Activated naive CD8-positive, alpha-beta T cell treated with anti-CD3 and anti-CD28 coated beads, Interleukin-2, amount 10 ng/mL, durations not matched to agents 7 days and 5 days (primary cell): ENCODE data around the gene DNAH2. TPM values are rescaled to one million over a fixed set of nuclear protein-coding genes. Genes with fewer than 3 reads are reported as not detected.

Experiments used
- ATAC-seq: fragments of 150-1000 bp; cut with Tn5 transposase; one replicate; pipeline ENCODE4 v1.10.0; 2021; ENCODE audit warnings: low read depth, moderate library complexity
- POLR2A ChIA-PET: fragments of 350-600 bp; sonication (Branson Sonifier 250); formaldehyde crosslinking; loops from one replicate; lab custom pipeline; 2021; ENCODE audit warnings: antibody characterized with exemption; lab: Charles Lee
- DNase-seq: peaks from one replicate; pipeline ENCODE4 v3.0.0; 2021
- H3K27ac Mint-ChIP-seq: one replicate; pipeline ENCODE4 v1.8.0; 2022; ENCODE audit warnings: mild to moderate bottlenecking, mixed read lengths
- H3K27me3 Mint-ChIP-seq: one replicate; pipeline ENCODE4 v1.8.0; 2022; ENCODE audit warnings: mild to moderate bottlenecking, moderate library complexity, mixed read lengths
- H3K36me3 Mint-ChIP-seq: one replicate; pipeline ENCODE4 v1.8.0; 2021; ENCODE audit warnings: mild to moderate bottlenecking, mixed read lengths
- H3K4me1 Mint-ChIP-seq: one replicate; pipeline ENCODE4 v1.8.0; 2021; ENCODE audit warnings: mixed read lengths
- H3K4me3 Mint-ChIP-seq: one replicate; pipeline ENCODE4 v1.8.0; 2022; ENCODE audit warnings: mild to moderate bottlenecking, moderate library complexity, mixed read lengths
- H3K9me3 Mint-ChIP-seq: one replicate; pipeline ENCODE4 v1.8.0; 2021; ENCODE audit warnings: mixed read lengths
- total RNA-seq, 2 experiments: library from RNA; stranded (reverse); gene quantifications; one replicate each; pipeline ENCODE4 v1.2.3, GENCODE V29; 2021

Gene DNAH2
- total RNA-seq, 2 experiments from 2014 or later: not detected

DNA sequence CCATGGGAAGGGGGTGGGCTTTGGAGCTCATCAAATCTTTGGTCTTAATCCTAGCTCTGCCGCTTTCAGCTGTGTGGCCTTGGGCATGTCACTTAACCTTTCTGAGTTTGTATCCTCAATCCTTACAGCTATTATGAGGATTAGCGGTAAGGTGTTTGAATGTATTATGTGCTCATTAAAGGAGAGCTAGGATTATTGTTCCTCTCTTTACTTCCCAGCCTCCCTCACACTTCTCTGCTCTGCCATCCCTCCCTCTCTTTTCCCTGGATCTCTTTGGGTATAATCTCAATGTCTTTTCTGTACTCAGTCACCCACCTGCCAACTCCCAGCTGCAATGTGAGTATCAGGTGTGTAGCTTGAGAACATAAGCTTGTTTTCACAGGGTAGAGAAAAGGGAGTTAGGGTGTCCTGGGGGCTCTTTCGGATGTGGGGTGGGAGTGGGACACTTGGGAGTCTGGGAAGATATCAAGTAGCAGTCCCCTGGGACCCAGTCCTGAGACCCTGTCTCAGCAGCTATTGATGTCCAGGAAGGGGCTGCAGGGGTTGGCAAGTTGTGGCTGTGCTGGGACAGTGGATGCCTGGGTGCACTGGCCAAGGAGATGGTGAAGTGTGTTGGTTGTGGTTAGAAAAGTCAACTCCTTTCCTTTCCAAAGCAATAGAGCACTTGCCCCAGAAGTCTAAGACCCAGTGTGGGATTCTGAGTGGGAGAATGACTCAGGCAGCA, 10.8 kb upstream of the DNAH2 start:
- Mint-ChIP-seq H3K9me3 (no peaks in the 10 kb centered on the region), H3K4me3 (no peak overlapping the region), H3K4me1 (peaks cover 22% of the 10 kb centered on the region), H3K27ac (no peak overlapping the region), H3K36me3 (peaks cover 7% of the 10 kb centered on the region), H3K27me3 (peaks cover 42% of the 10 kb centered on the region)
- DNase-seq: no peak
- POLR2A ChIA-PET: interaction anchor here (1.1 to 1.2 kb wide), 2 partner anchors 18 to 79 kb away, joined by 3 to 4 read pairs; partner anchors contain the start of genes SAT2 and WRAP53
- no peak for ATAC-seq

- DNase-seq (no peak), ATAC-seq (no peak)
- POLR2A ChIA-PET: interaction anchor here (1.9 kb wide), 1 partner anchor 20 kb away, joined by 4 read pairs; the partner anchor contains the start of genes TP53 and WRAP53
- Mint-ChIP-seq H3K4me3 (no peak overlapping the region), H3K4me1 (peaks cover 24% of the 10 kb centered on the region), H3K36me3 (peaks cover 2% of the 10 kb centered on the region), H3K27ac (no peak overlapping the region), H3K9me3 (no peaks in the 10 kb centered on the region), H3K27me3 (peaks cover 44% of the 10 kb centered on the region)
These were observed 10.1 kb upstream of the DNAH2 start for GRCh38 chr17:7707446-7707845.

DNA sequence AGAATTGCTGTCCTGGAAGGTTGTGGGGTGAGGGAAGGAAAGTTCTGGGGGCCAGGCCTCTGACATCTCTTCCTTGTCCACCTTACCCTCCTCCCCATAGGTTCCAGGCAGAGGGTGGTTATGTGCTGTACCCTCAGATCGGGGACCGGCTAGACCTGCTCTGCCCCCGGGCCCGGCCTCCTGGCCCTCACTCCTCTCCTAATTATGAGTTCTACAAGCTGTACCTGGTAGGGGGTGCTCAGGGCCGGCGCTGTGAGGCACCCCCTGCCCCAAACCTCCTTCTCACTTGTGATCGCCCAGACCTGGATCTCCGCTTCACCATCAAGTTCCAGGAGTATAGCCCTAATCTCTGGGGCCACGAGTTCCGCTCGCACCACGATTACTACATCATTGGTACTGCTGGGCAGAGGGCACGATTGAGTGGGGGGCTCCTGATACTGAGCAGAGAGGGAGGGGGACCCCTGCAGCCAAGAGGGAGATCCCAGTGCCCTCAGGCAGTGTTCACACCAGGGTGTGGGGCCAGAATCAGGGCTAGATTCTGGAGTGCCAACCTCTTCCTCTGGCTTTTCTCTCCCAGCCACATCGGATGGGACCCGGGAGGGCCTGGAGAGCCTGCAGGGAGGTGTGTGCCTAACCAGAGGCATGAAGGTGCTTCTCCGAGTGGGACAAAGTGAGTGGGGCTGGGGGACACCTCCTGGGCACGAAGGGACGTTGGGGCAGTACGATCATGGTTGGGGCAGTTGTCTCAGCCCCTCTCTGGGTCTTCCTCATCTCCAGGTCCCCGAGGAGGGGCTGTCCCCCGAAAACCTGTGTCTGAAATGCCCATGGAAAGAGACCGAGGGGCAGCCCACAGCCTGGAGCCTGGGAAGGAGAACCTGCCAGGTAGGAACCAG, 9.4 kb upstream of the DNAH2 start:
- no peak overlapping the region for H3K4me3 Mint-ChIP-seq
- POLR2A ChIA-PET: interaction anchor here (1.9 kb wide), 1 partner anchor 21 kb away, joined by 4 read pairs; the partner anchor contains the start of genes TP53 and WRAP53
- peaks cover 26% of the 10 kb centered on the region for H3K4me1 Mint-ChIP-seq
- H3K36me3 Mint-ChIP-seq: no peaks in the 10 kb centered on the region
- H3K27ac Mint-ChIP-seq: no peak overlapping the region
- no peaks in the 10 kb centered on the region for H3K9me3 Mint-ChIP-seq
- H3K27me3 Mint-ChIP-seq: peaks cover 49% of the 10 kb centered on the region
- ATAC-seq (no peak), DNase-seq (no peak)

DNA sequence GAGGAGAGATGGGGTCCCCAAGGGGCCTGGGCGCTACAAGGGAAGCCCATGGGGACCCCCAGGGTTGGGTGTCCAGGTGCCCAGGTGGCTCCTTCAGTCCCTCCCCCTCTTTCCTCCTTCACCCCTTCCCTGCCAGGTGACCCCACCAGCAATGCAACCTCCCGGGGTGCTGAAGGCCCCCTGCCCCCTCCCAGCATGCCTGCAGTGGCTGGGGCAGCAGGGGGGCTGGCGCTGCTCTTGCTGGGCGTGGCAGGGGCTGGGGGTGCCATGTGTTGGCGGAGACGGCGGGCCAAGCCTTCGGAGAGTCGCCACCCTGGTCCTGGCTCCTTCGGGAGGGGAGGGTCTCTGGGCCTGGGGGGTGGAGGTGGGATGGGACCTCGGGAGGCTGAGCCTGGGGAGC, 8.5 kb upstream of the DNAH2 start:
- POLR2A ChIA-PET: interaction anchor here (1.9 kb wide), 1 partner anchor 21 kb away, joined by 4 read pairs; the partner anchor contains the start of genes TP53 and WRAP53
- DNase-seq: no peak
- peaks cover 48% of the 10 kb centered on the region for H3K27me3 Mint-ChIP-seq
- no peaks in the 10 kb centered on the region for H3K36me3 Mint-ChIP-seq
- H3K4me3 Mint-ChIP-seq: no peak overlapping the region
- no peaks in the 10 kb centered on the region for H3K9me3 Mint-ChIP-seq
- H3K4me1 Mint-ChIP-seq: peaks cover 32% of the 10 kb centered on the region
- no peak for ATAC-seq
- no peak overlapping the region for H3K27ac Mint-ChIP-seq

GRCh38 chr17:7710301-7710700, 7.2 kb upstream of the DNAH2 start:
- no peak overlapping the region for H3K4me3 Mint-ChIP-seq
- H3K27me3 Mint-ChIP-seq: peaks cover 49% of the 10 kb centered on the region
- H3K4me1 Mint-ChIP-seq: peaks cover 28% of the 10 kb centered on the region
- no peak for DNase-seq
- no peaks in the 10 kb centered on the region for H3K9me3 Mint-ChIP-seq
- POLR2A ChIA-PET: interaction anchor here (0.9 kb wide), 1 partner anchor 23 kb away, joined by 3 read pairs; the partner anchor contains the start of gene TP53
- peak overlapping the region; percentile 38 for H3K27ac Mint-ChIP-seq
- no peaks in the 10 kb centered on the region for H3K36me3 Mint-ChIP-seq
- ATAC-seq: no peak

DNA sequence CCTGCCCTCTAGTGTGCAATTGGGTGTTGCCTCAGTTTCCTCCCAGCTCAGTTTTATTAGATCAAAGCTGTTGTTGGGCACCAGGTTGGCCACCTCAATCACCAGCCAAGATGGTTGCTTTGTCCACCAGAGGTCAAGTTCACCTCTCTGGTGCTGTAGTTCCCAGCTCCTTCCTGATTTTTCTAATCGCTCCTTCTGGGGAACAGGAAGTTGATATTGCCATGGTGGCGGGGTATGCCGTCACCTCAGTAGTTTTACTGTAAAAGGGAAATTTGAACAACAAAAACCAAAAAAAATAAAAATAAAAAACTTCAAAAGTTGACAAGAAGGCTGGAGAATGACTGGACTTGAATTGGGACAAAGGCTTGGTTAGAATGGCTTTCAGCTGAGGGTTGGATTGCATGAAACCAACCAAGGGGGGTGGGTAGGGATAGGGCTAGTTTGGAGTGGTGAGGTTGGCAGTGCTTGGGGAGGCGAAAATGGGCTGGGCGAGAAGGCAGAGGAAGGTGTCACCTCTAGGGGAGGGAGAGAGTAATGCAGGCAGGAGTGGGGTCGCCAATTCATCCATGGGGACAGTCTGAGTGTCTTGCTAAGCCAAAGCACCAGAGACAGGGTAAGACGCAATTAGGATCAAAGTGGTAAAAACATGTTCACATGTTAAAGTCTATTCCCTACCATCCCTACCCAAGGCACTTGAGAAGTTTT, 6.3 kb upstream of the DNAH2 start:
- Mint-ChIP-seq H3K4me3 (no peak overlapping the region), H3K9me3 (no peaks in the 10 kb centered on the region), H3K27me3 (peaks cover 50% of the 10 kb centered on the region), H3K4me1 (peaks cover 24% of the 10 kb centered on the region), H3K27ac (no peak overlapping the region), H3K36me3 (no peaks in the 10 kb centered on the region)
- POLR2A ChIA-PET: interaction anchor here (0.9 kb wide), 1 partner anchor 24 kb away, joined by 3 read pairs; the partner anchor contains the start of gene TP53
- no peak for DNase-seq
- ATAC-seq: no peak

- no peaks in the 10 kb centered on the region for H3K36me3 Mint-ChIP-seq
- H3K27ac Mint-ChIP-seq: no peak overlapping the region
- H3K27me3 Mint-ChIP-seq: peaks cover 49% of the 10 kb centered on the region
- H3K4me3 Mint-ChIP-seq: no peak overlapping the region
- H3K9me3 Mint-ChIP-seq: no peaks in the 10 kb centered on the region
- no peak for DNase-seq
- no peak for ATAC-seq
- POLR2A ChIA-PET: no interaction called here
- H3K4me1 Mint-ChIP-seq: peaks cover 30% of the 10 kb centered on the region
These were observed 5.3 kb upstream of the DNAH2 start for GRCh38 chr17:7712111-7712771.

- DNase-seq (no peak), ATAC-seq (no peak)
- POLR2A ChIA-PET: interaction anchor here (1.2 kb wide), 1 partner anchor 27 kb away, joined by 3 read pairs; the partner anchor contains the start of gene TP53
- Mint-ChIP-seq H3K4me3 (no peak overlapping the region), H3K36me3 (no peaks in the 10 kb centered on the region), H3K4me1 (peaks cover 43% of the 10 kb centered on the region), H3K27me3 (peaks cover 47% of the 10 kb centered on the region), H3K9me3 (no peaks in the 10 kb centered on the region), H3K27ac (no peak overlapping the region)
These were observed 3.8 kb upstream of the DNAH2 start for GRCh38 chr17:7713782-7714181.

GRCh38 chr17:7714721-7715594, 2.6 kb upstream of the DNAH2 start:
- Mint-ChIP-seq H3K4me3 (no peak overlapping the region), H3K27me3 (peaks cover 53% of the 10 kb centered on the region), H3K27ac (no peak overlapping the region), H3K9me3 (no peaks in the 10 kb centered on the region), H3K4me1 (peaks cover 46% of the 10 kb centered on the region), H3K36me3 (no peaks in the 10 kb centered on the region)
- ATAC-seq (no peak), DNase-seq (no peak)
- POLR2A ChIA-PET: interaction anchor here (1.2 to 3.8 kb wide), 2 partner anchors 28 kb away, joined by 3 to 28 read pairs; partner anchors contain the start of genes TP53 and WRAP53

DNA sequence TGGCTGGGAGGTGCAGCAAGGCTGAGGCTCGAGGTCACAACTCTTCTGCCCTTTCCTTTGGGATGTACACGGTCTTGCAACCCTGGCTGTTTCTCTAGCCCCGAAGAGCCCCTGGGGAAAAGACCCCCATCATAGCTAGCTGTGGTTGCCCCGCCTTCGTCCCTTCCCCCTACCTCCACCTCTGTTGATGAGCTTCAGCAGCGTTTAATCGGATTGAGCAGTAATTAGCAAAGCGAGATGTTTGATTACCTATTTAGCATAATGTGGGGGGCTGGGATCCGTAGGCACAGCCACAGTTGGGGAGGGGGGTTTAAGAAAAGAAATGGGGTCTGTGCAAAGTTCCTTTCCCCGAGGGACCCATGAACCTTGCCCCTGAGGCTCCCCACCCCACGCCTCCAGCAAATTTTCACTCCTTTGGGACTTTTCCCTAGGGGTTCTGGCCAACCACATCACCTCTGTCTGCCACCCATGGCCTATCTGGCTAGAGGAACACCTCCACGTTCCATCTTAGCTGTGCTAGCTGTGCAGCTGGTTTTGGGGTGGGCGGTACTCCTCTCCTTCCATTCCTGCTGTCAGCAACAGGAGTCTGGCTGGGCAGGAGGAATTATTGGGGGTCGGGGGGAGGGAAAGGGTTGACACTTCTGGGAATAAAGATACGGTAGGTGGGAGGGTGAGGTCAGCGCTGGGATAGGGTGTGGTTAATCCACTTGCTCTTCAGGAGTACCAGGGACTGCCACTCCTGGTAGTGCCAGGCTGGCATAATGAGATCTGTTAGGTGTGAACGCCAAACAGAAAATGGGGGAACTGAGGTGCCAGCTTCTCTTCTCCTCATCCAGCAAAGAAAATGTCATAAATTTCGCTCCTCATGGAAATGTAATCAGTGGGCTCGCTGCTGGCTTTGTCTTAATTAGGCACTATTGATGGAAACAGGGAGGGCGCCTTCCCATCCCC, 1.3 kb upstream of the DNAH2 start:
- DNase-seq: no peak
- H3K27me3 Mint-ChIP-seq: peaks cover 62% of the 10 kb centered on the region
- POLR2A ChIA-PET: interaction anchor here (3.8 kb wide), 1 partner anchor 29 kb away, joined by 28 read pairs; the partner anchor contains the start of genes TP53 and WRAP53
- peaks cover 42% of the 10 kb centered on the region for H3K4me1 Mint-ChIP-seq
- no peaks in the 10 kb centered on the region for H3K9me3 Mint-ChIP-seq
- no peaks in the 10 kb centered on the region for H3K36me3 Mint-ChIP-seq
- H3K27ac Mint-ChIP-seq: no peak overlapping the region
- no peak for ATAC-seq
- H3K4me3 Mint-ChIP-seq: peak overlapping the region; percentile 92
